HG03520 (cell line): Measurements from ENCODE around the gene LYAR.

ENCODE experiments used
- ATAC-seq: cut with Tn5 transposase; IDR thresholded peaks from one replicate; pipeline ENCODE4 v1.9.1; 2021; ENCODE audit warnings: mild to moderate bottlenecking, moderate library complexity; ENCODE audit not compliant: unreplicated experiment

Gene LYAR

GRCh38 chr4:4317496-4318232 is 27.7 kb upstream of the LYAR start:
- no peak for ATAC-seq

DNA sequence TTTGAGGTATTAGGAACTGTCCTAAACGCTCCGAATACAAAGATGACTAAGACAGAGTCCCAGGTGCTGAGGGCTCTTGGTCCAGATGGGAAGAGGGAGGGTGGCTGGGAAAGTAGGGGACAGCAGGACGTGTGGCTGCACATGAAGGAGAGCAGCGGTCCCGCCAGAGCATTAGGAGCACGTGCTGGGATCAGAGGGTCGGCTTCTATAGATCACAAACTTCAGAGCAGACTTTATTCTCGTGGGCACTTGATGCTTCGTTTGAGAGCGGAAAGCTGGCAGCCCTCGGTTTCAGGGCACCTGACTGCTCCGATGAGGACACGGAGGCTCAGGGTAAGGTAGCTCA is 26.2 kb upstream of the LYAR start:
- no peak for ATAC-seq

DNA sequence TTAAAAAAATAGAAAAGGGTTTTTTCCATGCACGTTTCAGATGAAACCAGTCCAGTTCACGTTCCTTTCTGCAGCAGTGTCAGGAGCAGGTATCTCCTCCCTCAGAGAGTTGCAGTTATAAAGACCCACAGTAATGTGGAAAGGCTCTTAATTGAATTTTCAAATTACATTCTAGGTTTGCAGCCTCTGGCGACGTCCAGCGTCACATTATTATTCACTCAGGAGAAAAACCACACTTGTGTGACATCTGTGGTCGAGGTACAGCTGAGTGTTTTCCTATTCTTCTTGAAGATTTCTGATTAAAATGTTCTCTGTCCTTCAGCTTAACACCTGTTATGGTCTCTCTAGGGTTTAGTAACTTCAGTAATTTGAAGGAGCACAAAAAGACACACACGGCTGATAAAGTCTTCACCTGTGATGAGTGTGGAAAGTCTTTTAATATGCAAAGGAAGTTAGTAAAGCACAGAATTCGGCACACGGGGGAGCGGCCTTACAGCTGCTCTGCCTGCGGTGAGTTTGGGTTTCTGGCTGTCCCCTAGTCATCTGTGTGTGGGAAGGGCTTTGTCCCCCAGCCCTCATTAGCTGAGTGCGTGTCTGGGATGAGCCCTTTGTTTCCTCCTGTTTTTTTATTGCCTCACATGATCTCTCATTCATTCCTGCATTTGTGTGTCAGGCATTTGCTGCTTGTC is 25.7 kb upstream of the LYAR start:
- no peak for ATAC-seq

DNA sequence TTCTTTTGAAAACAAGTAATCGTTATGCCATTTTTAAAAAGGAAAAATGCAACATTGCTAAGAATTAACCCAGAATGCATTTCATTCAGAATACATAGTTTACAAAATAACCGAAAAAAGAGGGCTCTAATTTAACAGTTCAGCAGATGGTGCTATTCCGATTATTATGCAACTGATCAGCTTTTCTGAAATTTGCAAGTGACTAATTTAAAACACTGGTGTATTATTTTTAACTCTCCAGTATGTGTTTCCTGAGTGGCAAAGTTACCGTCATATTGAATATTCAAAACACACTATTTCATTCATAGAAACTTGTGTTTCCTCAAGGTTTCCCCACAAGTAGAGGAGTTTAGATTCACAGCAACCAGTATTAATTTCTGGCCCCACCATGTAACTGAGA is 21.2 kb upstream of the LYAR start:
- no peak for ATAC-seq

DNA sequence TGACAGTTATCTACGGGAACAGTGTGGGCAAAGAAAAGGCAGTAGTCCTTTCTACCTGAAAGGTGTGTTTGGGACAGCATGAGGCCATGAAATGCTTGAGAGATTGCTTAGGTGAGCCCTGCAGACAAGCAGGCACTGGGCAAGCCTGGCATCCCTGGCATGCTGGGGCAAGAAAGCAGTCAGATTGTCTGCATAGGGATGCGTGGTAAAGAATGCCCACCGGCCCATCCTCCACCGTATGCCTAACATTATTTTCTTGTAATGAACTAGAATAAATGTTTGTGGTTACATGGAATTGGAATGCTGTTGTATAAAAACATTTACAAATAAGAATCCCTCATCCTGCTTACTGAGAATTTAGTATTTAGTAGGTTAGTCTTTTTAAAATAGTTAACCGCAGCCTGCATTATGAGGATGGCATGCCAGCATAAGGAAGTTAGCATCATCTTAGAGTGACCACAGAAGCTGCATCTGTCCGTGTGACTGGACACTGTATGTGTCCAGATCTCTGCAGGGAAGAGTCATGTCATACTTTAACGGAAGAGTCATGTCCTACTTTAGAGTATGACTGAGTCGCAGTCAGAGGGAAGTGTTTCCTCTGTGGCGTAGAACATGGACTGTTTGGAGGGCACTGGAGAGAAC is 19.0 kb upstream of the LYAR start:
- no peak for ATAC-seq

- no peak for ATAC-seq
Observed at GRCh38 chr4:4306920-4307319, 17.0 kb upstream of the LYAR start.

GRCh38 chr4:4302416-4302815 is 12.5 kb upstream of the LYAR start:
- no peak for ATAC-seq

DNA sequence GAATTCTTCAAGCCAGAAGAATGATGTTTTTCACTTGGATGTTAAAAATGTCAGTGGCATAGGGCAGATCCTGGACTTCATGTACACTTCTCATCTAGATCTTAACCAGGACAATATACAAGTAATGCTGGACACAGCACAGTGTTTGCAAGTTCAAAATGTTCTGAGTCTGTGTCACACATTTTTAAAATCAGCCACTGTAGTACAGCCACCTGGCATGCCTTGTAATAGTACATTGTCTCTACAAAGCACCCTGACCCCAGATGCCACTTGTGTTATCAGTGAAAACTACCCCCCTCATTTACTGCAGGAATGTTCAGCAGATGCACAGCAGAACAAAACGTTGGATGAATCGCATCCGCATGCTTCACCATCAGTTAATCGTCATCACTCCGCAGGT is 12.0 kb upstream of the LYAR start:
- ATAC-seq: no peak

- no peak for ATAC-seq
Observed at GRCh38 chr4:4299006-4299405, 9.1 kb upstream of the LYAR start.

GRCh38 chr4:4296283-4296846 is 6.4 kb upstream of the LYAR start:
- no peak for ATAC-seq

DNA sequence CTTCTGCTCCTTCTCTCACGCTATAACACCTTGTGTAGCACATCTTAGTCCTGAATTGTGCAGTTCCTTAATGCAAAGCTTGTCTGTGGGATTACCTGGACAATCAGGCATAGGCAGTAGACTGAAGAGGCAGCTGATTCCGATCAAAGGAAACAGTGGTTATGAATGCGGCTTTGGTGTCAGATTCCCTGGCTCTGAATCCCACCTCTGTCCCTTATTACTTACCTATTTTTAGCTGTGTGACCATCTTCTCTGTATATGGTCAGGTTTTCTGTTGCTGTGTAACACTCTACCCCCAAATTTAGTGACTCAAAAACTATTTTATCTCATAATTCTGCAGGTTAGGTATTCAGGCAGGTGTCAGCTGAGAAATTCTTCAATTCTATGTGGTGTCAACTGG is 3.3 kb upstream of the LYAR start:
- no peak for ATAC-seq

DNA sequence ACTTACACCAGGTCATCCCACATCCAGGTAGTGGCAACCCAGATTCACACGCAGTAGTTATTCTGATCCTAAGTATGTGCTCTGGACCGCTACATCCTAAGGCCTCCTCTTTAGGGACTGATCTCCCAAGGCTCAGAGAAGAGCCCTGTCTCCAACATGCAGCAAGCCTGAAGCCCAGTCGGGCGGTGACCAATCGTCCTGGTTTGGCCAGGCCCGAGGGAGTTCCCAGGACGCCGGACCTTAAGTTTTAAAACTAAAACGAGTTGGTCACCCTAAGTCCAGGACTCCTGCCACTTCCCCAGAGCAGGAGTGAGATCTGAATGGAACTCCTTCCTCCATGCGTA is 385 bp downstream of the LYAR start:
- ATAC-seq: peak; percentile 11

- ATAC-seq: no peak
Observed at GRCh38 chr4:4289055-4289454, 899 bp downstream of the LYAR start.

DNA sequence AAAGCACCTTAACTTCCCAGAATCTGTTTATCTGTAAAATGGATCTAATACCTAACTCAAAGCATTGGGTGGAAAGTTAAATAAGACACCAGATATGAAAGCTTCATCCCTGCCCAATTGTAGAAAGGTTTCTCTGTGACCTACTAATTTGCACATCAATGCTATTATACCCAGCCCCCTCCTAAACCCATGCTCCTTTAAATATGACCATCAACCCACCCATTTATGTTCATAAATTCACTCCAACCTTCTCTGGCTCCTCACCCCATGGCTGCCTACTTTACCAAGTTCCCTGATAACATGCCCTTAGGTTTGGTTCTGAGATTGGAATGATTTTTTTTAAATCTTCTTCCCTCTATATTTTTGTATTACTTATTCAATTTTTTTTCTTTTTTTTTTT is 1.9 kb downstream of the LYAR start:
- no peak for ATAC-seq

DNA sequence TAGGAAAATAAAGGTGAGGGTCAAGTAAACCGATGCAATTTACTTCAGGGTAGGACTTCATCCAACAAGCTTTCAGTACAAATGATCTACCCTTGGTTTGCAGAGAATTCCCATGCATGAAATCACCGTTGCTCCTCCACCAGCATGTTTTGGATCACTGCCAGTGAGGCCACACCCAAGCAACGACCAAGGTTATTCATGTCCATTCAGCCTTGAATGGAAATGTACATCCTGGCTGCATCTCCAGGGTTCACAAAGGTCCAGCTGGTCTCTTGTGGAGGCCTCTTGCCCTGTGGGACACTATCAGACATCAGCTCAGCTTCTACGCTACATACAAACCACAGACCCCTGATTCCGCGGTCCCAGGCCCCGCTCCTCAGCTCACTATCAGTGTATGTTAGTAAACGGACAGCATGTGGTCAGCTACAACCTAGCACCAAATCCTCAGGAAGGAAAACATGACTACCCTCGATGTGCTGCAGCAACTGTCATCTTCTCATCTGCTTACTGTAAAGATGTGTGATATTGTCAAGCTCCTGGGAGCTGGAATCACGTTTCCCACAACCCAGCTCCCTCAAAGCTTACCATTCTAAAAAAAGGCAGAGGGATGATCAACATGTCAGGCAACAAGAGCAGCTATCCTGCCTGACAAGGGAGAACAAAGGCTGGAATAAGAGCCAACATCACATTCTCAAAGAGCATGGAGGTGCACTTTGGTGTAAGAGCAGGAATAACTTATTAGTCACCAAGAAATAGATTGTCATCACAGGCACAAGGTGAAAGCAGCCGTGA is 4.9 kb downstream of the LYAR start:
- ATAC-seq: no peak

DNA sequence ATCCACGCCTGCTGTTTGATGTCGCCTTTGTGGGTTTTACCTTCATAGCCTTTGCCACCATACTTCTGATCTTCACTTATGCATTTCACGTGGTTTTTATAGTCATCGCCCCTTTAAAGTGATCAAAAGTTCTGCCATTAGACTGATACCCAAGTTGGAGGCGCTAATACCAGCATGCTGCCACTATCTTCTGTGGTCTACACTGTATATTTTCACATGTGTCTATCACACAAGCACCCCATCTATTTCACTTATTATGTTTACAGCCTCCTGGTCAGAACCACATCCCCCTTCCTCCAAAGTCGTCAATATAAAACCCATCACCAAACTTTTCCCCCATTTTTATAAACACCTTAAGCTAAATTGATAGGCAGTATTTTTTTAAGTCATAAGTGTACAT is 8.2 kb downstream of the LYAR start:
- ATAC-seq: no peak

- ATAC-seq: no peak
Observed at GRCh38 chr4:4277531-4277930, 12.4 kb downstream of the LYAR start.

- no peak for ATAC-seq
Observed at GRCh38 chr4:4274226-4274625, 15.7 kb downstream of the LYAR start.

DNA sequence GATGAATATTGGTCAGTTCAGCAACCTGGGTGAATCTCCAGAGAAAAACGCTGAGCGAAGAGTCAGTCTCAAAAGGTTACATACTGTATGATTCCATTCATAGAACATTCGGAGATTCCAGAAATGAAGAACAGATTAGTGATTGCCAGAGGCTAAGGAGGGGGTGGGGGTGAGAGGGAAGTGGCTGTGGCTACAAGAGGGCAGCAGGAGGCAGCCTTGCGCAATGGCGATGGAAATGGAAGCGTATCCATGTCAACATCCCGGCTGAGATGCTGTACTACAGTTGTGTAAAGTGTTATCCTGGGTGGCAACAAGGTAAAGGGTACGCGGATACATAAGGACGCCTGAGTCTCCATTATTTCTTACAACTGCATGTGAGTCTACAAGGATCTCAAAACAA is 18.0 kb downstream of the LYAR start:
- ATAC-seq: no peak

- no peak for ATAC-seq
Observed at GRCh38 chr4:4270529-4270928, 19.4 kb downstream of the LYAR start.

DNA sequence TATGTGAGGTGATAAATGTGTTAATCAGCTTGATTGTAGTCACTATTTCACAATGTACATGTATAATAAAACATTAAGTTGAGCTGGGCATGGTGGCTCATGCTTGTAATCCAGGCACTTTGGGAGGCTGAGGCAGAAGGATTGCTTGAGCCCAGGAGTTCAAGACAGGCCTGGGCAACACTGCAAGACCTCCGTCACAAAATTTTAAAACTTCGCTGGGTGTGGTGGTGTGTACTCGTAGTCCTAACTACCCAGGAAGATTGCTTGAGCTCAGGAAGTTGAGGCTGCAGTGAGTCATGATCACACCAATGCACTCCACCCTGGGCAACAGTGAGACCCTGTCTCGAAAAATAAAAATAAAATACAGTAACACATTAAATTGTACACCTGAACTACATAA is 20.1 kb downstream of the LYAR start:
- no peak for ATAC-seq
